HepG2 (cell line): ENCODE data around the gene ANO3. TPM values are rescaled to one million over a fixed set of nuclear protein-coding genes. Genes with fewer than 3 reads are reported as not detected.

Experiments used
- ATAC-seq: fragments of 200-7000 bp; cut with Tn5 transposase; 3 replicates; pipeline ENCODE4 v1.9.1; 2020; ENCODE audit warnings: mild to moderate bottlenecking, moderate library complexity
- BruUV-seq: library from RNA; stranded (reverse); fragments of 400-500 nt; replicated peaks from 2 replicates; lab custom pipeline; 2021; lab: Mats Ljungman, UMichigan
- CTCF ChIA-PET: fragments of 300-600 bp; formaldehyde crosslinking; extraction: SDS; loops from one replicate; lab custom pipeline; 2021; ENCODE audit warnings: low total read pairs, inconsistent platforms, low intra/inter-chr PET ratio; lab: Yijun Ruan, JAX
- POLR2A ChIA-PET: fragments of 350-600 bp; sonication (Branson Sonifier 250); formaldehyde crosslinking; loops from one replicate; lab custom pipeline; 2020; ENCODE audit warnings: antibody characterized with exemption, inconsistent platforms; lab: Yijun Ruan, JAX
- DNase-seq: peaks from one replicate; pipeline ENCODE4 v3.0.0-alpha.2; 2015; ENCODE audit warnings: low spot score
- FAIRE-seq: peaks from 3 replicates; lab custom pipeline; 2011; peaks lifted over from hg19 to GRCh38; lab: Jason Lieb, UNC
- H2AFZ ChIP-seq: one replicate; pipeline ENCODE4 v1.6.1; 2011; ENCODE audit warnings: low read length, inconsistent platforms
- H3K27ac ChIP-seq: fragments of 300-600 bp; 3 replicates; pipeline ENCODE4 v1.8.0; 2011; ENCODE audit warnings: mixed run types, mild to moderate bottlenecking, mixed read lengths, low read length, inconsistent platforms; ENCODE audit not compliant: insufficient read depth; ENCODE audit errors: extremely low read length
- H3K27me3 ChIP-seq, 2 experiments: fragments of 200-600 bp in 1 of 2; 2 replicates in 1 of 2; 3 replicates in 1 of 2; pipeline versions ENCODE4 v1.6.0 to v1.8.0; 2011; ENCODE audit warnings: low read length in 2 of 2, mild to moderate bottlenecking in 2 of 2, moderate library complexity in 2 of 2, inconsistent platforms in 1 of 2; ENCODE audit not compliant: insufficient read depth in 2 of 2, control insufficient read depth in 1 of 2
- H3K36me3 ChIP-seq, 2 experiments: fragments of 200-600 bp in 1 of 2; replicated peaks in 1 of 2; 2 replicates in 1 of 2; 3 replicates in 1 of 2; pipeline versions ENCODE4 v1.5.1 to v1.8.0; 2011; ENCODE audit warnings: low read length in 2 of 2, inconsistent platforms in 1 of 2; ENCODE audit not compliant: insufficient read depth in 2 of 2, control insufficient read depth in 1 of 2
- H3K4me1 ChIP-seq: 2 replicates; pipeline ENCODE4 v1.5.1; 2012; ENCODE audit warnings: low read length, inconsistent platforms; ENCODE audit not compliant: insufficient read depth
- H3K4me2 ChIP-seq: 2 replicates; pipeline ENCODE4 v1.6.0; 2011; ENCODE audit warnings: low read depth, low read length, inconsistent platforms
- H3K4me3 ChIP-seq, 3 experiments: fragments of 200-600 bp in 1 of 3; sonication (generic), shearing (Covaris generic) in 1 of 3; replicated peaks in 1 of 3; 2 replicates each; pipeline ENCODE4 v1.5.1; 2011 to 2016; ENCODE audit warnings: low read length in 3 of 3, inconsistent platforms in 2 of 3, low read depth in 2 of 3, mild to moderate bottlenecking in 2 of 3, control low read depth in 1 of 3, mixed read lengths in 1 of 3; ENCODE audit not compliant: insufficient read depth in 1 of 3
- H3K79me2 ChIP-seq: one replicate; pipeline ENCODE4 v1.6.1; 2011; ENCODE audit warnings: low read length, inconsistent platforms; ENCODE audit not compliant: insufficient read depth
- H3K9ac ChIP-seq: 2 replicates; pipeline ENCODE4 v1.6.0; 2011; ENCODE audit warnings: mild to moderate bottlenecking, low read depth, low read length, inconsistent platforms; ENCODE audit not compliant: insufficient read depth
- H3K9me3 ChIP-seq: 2 replicates; pipeline ENCODE4 v1.5.1; 2012; ENCODE audit warnings: mild to moderate bottlenecking, low read length
- H4K20me1 ChIP-seq: 2 replicates; pipeline ENCODE4 v1.6.0; 2011; ENCODE audit warnings: inconsistent platforms, mild to moderate bottlenecking, low read length, moderate library complexity; ENCODE audit not compliant: insufficient read depth
- FOXC1 ChIP-seq: sonication (generic); formaldehyde crosslinking; IDR thresholded peaks from 2 replicates; pipeline ENCODE4 v1.8.0; 2022; ENCODE audit warnings: mild to moderate bottlenecking, missing genetic modification reagents, borderline replicate concordance
- RARG ChIP-seq: sonication (generic); formaldehyde crosslinking; IDR thresholded peaks from 2 replicates; pipeline ENCODE4 v1.4.0; 2020; ENCODE audit warnings: low read depth, mild to moderate bottlenecking, missing genetic modification reagents
- SETDB1 ChIP-seq: sonication (generic); formaldehyde crosslinking; IDR thresholded peaks from 2 replicates; pipeline ENCODE4 v1.5.1; 2020; ENCODE audit warnings: missing genetic modification reagents, mild to moderate bottlenecking, borderline replicate concordance
- ZNF451 ChIP-seq: sonication (generic); formaldehyde crosslinking; IDR thresholded peaks from 2 replicates; pipeline ENCODE4 v1.5.0; 2020; ENCODE audit warnings: mild to moderate bottlenecking, missing genetic modification reagents
- WGBS: methylation state at CpG from one replicate; pipeline ENCODE4 v1.1.6; 2017; ENCODE audit warnings: low lambda C conversion rate; 5-methylcytosine and 5-hydroxymethylcytosine counted together
- in situ Hi-C: cut with HindIII; loops from 2 replicates; pipeline ENCODE4 v1.10.0; 2017; ENCODE audit warnings: low pct_unique_long_range_greater_than_20kb; ENCODE audit not compliant: extremely low pct_ligation_motif_present
- intact Hi-C: fragments of 100-400 bp; cut with micrococcal nuclease; formaldehyde crosslinking; loops from one replicate; pipeline ENCODE4 v1.10.0; 2022; ENCODE audit not compliant: unreplicated experiment
- polyA plus RNA-seq, 8 experiments: library from polyadenylated mRNA; depleted of rRNA in 3 of 8; stranded (reverse) in 7 of 8; unstranded in 1 of 8; fragments of >200 nt; fragmentation: Illumina TruSeq in 4 of 8; extraction: Trizol in 4 of 8; gene quantifications; 2 replicates each; pipeline versions ENCODE4 v1.2.1 to v1.2.3, GENCODE V29; 2011 to 2016; ENCODE audit warnings: low read depth in 4 of 8, missing spikeins in 1 of 8, mixed read lengths in 1 of 8; ENCODE audit not compliant: insufficient read depth in 1 of 8
- total RNA-seq, 5 experiments: library from RNA; depleted of rRNA; stranded (reverse); fragments of >200 nt; fragmentation: Illumina TruSeq; extraction: Trizol; gene quantifications; 2 replicates each; pipeline ENCODE4 v1.2.3, GENCODE V29; 2016; ENCODE audit warnings: low read depth in 1 of 5
- TF ChIP-seq, protein P1 (sequence below): sonication (generic); formaldehyde crosslinking; IDR thresholded peaks from 2 replicates; pipeline ENCODE4 v1.4.0; 2020; ENCODE audit warnings: mild to moderate bottlenecking, missing genetic modification reagents
- TF ChIP-seq, protein P2 (sequence below): sonication (generic); formaldehyde crosslinking; IDR thresholded peaks from 2 replicates; pipeline ENCODE4 v1.8.1; 2023; ENCODE audit warnings: missing genetic modification reagents, inconsistent platforms, borderline replicate concordance
- TF ChIP-seq, protein P3 (sequence below), 2 experiments: sonication (generic) in 1 of 2; formaldehyde crosslinking in 1 of 2; IDR thresholded peaks; 2 replicates each; pipeline versions ENCODE4 v1.5.1 to v1.6.1; 2011 to 2020; ENCODE audit warnings: borderline replicate concordance in 1 of 2, low read depth in 1 of 2, low read length in 1 of 2, mild to moderate bottlenecking in 1 of 2, missing genetic modification reagents in 1 of 2, moderate library complexity in 1 of 2

Gene ANO3
- total and polyA plus RNA-seq, 2 of the 13 experiments (the other 11 are each of a cell fraction or from before 2014, with no cell fraction given) = 0.17 to 0.44 TPM

DNA sequence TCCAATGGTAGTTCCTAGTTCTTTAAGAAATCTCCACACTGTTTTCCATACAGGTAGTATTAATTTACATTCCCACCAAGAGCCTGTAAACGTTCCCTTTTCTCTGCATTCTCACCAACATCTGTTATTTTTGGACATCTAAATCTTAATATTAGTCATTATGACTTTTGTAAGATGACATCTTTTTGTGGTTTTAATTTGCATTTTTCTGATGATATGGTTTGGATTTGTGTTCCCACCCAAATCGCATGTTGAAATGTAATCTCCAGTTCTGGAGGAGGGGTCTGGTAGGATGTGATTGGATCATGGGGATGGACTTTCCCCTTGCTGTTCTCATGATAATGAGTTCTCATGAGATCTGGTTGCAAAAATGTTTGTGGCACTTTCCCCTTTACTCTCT is 151.2 kb downstream of the ANO3 start:
- FAIRE-seq = no peak
- no peak for DNase-seq
- intact Hi-C loops (no loop called here), in situ Hi-C loops (no loop called here)
- Histone ChIP-seq H3K79me2 (no peaks in the 10 kb centered on the region), H3K27me3 (no peaks in the 10 kb centered on the region), H3K4me2 (no peak overlapping the region), H3K9me3 (peaks cover 10% of the 10 kb centered on the region; the same call in 1 of the 2 replicates), H3K36me3 (no peaks in the 10 kb centered on the region), H3K4me1 (no peaks in the 10 kb centered on the region), H2AFZ (no peak overlapping the region), H4K20me1 (no peaks in the 10 kb centered on the region), H3K27ac (no peak overlapping the region), H3K4me3 (no peak overlapping the region), H3K9ac (no peak overlapping the region)
- ChIA-PET CTCF (no interaction called here), POLR2A (no interaction called here)
- no peak for ATAC-seq
- BruUV-seq = no TSS peak
- 31% methylated on average over 2 of the region's 2 CpGs for whole genome bisulfite sequencing
- TF ChIP-seq, protein P1, sequence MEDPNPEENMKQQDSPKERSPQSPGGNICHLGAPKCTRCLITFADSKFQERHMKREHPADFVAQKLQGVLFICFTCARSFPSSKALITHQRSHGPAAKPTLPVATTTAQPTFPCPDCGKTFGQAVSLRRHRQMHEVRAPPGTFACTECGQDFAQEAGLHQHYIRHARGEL = no peak
- no peak for TF ChIP-seq ZNF451
- no peak for TF ChIP-seq SETDB1 (CRISPR knock-in tag)
- TF ChIP-seq, protein P2, sequence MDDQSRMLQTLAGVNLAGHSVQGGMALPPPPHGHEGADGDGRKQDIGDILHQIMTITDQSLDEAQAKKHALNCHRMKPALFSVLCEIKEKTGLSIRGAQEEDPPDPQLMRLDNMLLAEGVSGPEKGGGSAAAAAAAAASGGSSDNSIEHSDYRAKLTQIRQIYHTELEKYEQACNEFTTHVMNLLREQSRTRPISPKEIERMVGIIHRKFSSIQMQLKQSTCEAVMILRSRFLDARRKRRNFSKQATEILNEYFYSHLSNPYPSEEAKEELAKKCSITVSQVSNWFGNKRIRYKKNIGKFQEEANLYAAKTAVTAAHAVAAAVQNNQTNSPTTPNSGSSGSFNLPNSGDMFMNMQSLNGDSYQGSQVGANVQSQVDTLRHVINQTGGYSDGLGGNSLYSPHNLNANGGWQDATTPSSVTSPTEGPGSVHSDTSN (CRISPR knock-in tag) = no peak
- TF ChIP-seq, protein P3, sequence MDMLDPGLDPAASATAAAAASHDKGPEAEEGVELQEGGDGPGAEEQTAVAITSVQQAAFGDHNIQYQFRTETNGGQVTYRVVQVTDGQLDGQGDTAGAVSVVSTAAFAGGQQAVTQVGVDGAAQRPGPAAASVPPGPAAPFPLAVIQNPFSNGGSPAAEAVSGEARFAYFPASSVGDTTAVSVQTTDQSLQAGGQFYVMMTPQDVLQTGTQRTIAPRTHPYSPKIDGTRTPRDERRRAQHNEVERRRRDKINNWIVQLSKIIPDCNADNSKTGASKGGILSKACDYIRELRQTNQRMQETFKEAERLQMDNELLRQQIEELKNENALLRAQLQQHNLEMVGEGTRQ (IDR thresholded peaks at IDR 0.05; ENCODE audit: low read depth, low read length) = no peak
- TF ChIP-seq, protein P3 (CRISPR knock-in tag; IDR thresholded peaks at IDR 0.05; ENCODE audit: borderline replicate concordance) = no peak
- no peak for TF ChIP-seq RARG (CRISPR knock-in tag)
- TF ChIP-seq FOXC1 (CRISPR knock-in tag) = no peak
